HG03442 (cell line): ENCODE measurements around the gene REPS1.
"Not testable (repeated sequence)": the region's sequence is repeated elsewhere in the genome, so short reads cannot be mapped to it uniquely, and the experiment has no call there.

Experiments
- ATAC-seq: cut with Tn5 transposase; IDR thresholded peaks from one replicate; pipeline ENCODE4 v1.9.1; 2021; ENCODE audit warnings: mild to moderate bottlenecking, moderate library complexity; ENCODE audit not compliant: unreplicated experiment

Gene REPS1

GRCh38 chr6:139003751-139004150 lies 15.7 kb upstream of the REPS1 start:
- ATAC-seq, result no peak

DNA sequence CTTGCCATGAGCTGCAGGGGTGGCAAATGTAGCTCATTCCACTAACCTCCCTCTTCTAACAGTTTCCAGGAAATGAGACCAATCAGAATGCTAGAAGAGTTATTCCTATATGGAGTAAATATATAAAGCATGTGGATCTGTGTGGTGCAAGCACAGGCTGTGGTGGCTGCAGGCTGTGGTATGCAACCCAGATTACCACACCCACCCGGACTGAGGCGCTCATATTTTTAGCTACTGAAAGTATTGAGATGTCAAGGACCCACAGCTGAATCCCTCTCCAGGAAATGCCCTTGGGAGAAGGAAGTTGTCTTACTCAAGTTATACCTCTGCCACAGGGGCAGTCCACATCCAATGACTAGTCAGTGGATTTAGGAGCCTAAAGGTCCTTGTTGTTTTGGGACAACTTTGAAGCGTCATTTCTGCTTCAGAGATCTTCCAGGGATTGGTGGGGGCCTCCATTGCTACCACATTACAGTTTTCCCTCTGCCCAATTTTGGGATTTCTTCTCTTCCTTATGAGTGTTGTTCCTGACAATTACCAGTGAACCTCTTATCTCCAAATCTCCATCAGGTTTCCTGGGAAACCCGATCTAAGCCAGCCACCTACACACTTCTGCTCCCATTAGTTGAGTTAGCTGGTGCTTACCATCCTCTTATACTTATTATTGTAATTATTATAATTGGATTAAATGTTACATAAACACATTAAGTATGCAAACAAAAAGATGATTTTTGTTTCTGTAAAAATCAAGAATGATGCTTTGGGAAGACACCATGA lies 12.1 kb upstream of the REPS1 start:
- no peak for ATAC-seq

GRCh38 chr6:138997136-138997535 lies 9.1 kb upstream of the REPS1 start:
- no peak for ATAC-seq

DNA sequence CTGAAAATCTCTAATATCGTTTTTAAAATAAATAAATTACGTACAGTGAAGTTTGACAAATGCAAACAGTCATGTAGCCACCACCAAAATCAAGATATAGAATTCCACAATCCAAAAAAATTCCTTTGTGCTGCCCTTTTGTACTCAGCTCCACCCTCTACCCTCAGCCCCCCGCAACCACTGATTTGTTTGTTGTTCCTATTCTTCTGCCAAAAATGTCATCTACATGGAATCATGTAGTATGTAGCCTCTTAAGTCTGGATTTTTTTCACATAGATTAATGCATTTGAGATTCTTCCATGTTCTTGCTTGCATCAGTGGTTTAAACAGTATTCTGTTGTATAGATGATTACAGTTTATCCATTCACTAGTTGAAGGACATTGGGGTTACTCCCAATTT lies 8.5 kb upstream of the REPS1 start:
- ATAC-seq, result no peak

- ATAC-seq, result not testable (repeated sequence)
Observed at GRCh38 chr6:138993410-138993809, 5.4 kb upstream of the REPS1 start.

DNA sequence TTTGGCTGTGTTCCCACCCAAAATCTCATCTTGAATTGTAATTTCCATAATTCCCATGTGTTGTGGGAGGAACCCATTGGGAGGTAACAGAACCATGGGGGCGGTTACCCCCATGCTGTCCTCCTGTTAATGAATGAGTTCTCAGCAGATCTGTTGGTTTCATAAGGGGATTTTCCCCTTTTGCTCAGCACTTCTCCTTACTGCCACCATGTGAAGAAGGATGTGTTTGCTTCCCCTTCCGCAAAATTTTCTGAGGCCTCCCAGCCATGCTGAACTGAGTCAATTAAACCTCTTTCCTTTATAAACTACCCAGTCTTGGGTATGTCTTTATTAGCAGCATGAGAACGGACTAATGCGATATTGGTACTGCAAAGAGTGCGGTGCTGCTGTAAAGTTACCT lies 4.9 kb upstream of the REPS1 start:
- ATAC-seq, result not testable (repeated sequence)

GRCh38 chr6:138991206-138991605 lies 3.2 kb upstream of the REPS1 start:
- no peak for ATAC-seq

DNA sequence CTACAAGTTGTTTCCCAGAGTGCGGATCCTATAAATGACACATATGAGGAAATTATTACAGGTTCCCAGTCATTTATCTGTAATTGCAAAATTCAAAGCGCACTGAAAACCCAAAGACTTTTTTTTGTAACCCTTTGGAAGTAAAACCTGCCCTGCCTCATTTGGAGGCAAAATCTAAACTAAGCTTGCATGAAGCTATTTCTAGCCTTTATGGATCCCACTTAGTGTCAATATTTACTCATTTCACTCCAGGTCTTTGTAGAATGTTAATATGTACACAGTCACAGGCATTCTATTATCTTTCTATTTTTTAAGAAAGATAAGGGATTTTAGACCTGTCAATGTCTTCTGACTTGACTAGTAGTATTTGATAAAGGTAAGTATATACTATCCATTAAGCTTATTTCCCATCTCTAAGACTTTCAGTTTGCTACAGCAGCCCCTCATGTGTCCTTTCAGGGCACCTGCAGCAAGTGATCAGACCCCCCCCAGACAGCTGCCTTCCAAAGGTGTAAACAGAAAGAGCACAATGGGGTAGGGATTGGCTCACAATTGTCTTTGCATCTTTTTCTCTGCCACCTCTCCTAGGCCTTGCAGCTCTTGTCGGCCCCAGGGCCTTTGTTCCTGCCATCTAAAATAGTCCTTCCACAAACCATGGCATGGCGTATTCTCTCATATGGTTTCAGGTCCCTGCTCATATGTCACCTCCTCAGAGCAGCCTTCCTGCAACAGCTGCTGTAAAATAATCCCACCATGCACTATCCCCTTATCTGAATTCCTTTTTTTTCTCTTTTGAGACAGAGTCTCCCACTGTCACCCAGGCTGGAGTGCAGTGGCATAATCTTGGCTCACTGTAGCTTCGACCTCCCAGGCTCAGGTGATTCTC lies 1.3 kb upstream of the REPS1 start:
- no peak for ATAC-seq

- peak; percentile 9 for ATAC-seq
Observed at GRCh38 chr6:138988469-138988834, 399 bp upstream of the REPS1 start.

GRCh38 chr6:138987080-138987642 lies 892 bp downstream of the REPS1 start:
- ATAC-seq, result peak; percentile 4

- no peak for ATAC-seq
Observed at GRCh38 chr6:138986578-138986977, 1.5 kb downstream of the REPS1 start.

DNA sequence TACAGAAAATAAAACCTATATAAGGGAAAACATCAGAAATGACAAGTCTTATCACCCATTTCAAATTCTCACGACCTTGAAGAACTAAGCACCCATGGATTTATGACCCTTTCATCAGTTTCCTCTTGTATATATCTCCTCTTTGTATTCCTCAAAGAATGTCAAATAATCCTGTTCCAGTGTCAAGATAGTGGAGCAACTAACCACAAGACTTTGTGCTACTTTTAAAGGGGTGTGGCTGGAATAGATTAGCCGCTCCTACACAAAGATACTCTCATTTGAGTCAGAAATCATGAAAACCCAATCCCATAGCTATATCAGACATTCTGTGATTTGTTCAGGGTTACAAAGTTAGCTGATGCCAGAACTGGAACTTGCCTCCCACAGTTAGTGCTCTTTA lies 6.6 kb downstream of the REPS1 start:
- no peak for ATAC-seq

GRCh38 chr6:138979813-138980668 lies 8.0 kb downstream of the REPS1 start:
- ATAC-seq, result peak; percentile 40

GRCh38 chr6:138979365-138979764 lies 8.7 kb downstream of the REPS1 start:
- no peak for ATAC-seq

- no peak for ATAC-seq
Observed at GRCh38 chr6:138978229-138978628, 9.8 kb downstream of the REPS1 start.

DNA sequence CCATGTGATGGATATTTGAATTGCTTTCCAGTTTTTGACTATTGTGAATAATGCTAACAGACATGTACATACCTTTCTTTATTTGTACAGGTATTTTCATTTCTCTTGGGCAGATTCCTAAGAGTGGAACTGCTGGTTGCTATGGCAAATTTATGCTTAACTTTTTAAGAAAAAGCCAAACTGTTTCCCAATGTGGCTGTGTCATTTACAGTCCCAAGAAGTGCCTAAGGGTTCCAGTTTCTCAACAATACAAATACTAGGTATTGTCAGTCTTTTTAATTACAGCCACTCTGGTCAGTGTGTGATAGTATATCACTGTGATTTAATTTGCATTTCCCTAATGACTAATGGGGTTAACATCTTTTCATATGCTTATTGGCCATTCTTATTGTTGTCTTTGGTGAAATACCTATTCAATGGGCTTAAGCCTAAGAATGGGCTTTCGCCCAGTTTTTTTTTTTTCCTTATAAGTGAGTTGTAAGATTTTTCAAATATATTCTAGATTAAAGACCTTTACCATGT lies 10.3 kb downstream of the REPS1 start:
- ATAC-seq, result no peak

GRCh38 chr6:138977242-138977641 lies 10.8 kb downstream of the REPS1 start:
- ATAC-seq, result no peak

DNA sequence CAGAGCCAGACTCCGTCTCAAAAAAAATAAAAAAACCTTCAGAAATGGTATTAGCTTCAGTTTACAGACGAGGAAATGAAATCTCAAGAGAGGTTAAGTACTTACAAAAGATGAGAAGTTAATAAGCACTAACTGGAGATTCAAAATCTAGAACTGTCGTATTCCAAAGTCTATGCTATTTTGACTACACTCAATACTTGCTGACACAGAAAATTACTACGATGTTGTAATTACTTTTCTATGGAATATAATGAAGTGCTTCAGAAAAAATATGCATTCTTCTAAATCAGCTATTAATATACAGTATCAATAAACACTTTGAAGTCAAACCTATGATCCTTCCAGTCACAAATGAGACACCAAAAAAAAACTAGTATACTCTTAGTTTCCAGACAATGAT lies 12.2 kb downstream of the REPS1 start:
- ATAC-seq, result no peak

GRCh38 chr6:138973466-138974153 lies 14.4 kb downstream of the REPS1 start:
- ATAC-seq, result no peak

GRCh38 chr6:138972226-138972665 lies 15.8 kb downstream of the REPS1 start:
- no peak for ATAC-seq
